SHP77 treated with DMSO at 0.1 percent for 48 hours (cell line): ENCODE measurements around the gene AGBL1.

Experiments
- DNase-seq: peaks from one replicate; lab custom pipeline; 2025; lab: John Stamatoyannopoulos, UW

AGBL1 gene

DNA sequence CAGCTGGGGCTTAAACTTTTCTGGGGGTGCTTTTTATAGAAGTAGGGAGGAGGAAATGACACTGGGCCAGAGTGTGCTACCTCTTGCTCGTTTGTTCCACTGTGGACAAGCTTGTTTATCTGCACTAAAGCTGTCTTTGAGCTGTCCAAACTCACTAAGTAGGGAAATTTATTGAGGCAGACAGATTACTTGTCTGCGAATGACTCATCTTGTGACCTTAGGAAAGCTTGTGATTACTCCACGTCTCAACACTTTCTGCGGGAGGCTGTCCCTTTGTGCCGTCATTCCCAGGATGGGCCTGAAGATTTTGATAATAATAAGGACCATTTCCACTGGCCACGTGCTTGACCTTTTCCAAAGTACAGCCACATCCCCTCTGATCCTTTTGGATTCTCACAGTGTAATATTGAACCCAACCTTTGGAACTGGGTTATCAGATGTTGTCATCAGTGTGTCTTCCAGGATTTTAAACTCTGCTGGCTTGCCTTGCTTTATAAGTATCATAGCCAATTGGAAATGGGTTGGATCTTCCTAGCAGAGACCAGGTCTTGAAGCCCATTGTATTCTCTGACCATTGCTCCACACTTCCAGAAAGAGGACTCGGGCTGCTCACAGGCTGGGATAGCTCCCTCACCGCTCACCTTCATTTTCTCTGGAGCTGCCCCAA, 84.7 kb downstream of the AGBL1 start:
- DNase-seq = no peak

- DNase-seq = no peak
These were observed 85.9 kb downstream of the AGBL1 start for GRCh38 chr15:86165265-86166211.

DNA sequence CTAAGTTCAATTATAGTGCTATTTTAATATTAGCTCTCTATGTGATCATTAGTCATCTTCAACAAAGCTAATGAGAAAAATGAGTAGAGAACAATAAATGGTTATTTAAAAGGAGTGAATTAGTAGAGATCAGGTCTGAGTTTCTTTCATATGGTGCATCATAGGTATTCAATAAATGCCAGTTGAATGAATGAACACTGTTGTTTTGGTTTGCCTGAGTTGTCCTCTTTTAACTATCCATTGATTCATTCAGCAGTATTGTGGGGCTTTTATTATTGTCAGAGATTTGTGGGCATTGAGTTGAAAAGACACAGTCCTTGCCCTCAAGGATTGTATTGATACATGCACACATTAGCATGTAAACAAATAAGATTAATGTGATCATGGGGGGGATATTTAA, 88.2 kb downstream of the AGBL1 start:
- DNase-seq = no peak

DNA sequence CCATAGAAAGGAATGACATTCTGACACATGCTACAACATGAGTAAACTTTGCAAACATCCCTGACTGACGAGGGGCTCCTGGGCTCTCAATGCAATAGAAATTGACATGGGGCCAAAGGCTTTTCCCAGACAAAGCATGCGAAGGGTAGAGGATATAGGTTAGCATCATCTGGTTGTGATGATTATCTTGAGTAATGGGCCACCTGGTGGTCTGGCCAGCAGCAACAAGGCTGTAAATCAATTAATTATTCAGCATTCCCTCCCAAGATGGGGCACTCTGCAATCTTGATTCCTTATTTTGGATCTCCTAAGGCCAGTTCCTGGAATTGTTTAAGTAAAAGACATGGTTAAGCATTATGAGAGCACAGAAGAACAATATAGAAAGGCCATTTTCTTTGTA, 99.2 kb downstream of the AGBL1 start:
- DNase-seq = no peak

GRCh38 chr15:86183596-86184491, 104.2 kb downstream of the AGBL1 start:
- no peak for DNase-seq

- DNase-seq = no peak
These were observed 114.2 kb downstream of the AGBL1 start for GRCh38 chr15:86193716-86194380.

GRCh38 chr15:86197770-86198169, 118.1 kb downstream of the AGBL1 start:
- no peak for DNase-seq

GRCh38 chr15:86199467-86200145, 119.9 kb downstream of the AGBL1 start:
- no peak for DNase-seq

- DNase-seq = no peak
These were observed 121.8 kb downstream of the AGBL1 start for GRCh38 chr15:86201313-86202008.

DNA sequence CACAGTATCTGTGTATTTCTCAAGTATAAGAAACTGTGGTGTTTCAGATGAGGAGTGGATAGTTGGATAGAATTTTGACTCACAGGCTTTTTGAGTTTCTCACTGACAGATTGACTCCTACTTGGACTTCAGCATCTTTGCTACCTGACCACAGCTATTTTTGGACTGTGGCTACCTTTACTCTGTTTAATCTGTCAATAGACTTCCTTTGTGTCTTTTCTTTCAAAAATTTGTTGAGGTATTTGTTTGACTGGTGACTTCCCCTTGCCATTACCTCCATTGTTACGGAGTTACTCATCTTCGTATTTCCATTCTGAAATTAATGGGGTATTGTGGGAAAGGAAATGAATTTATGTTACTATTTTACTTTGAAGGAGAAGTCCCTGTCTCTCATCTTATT, 123.8 kb downstream of the AGBL1 start:
- DNase-seq = no peak

GRCh38 chr15:86205096-86205495, 125.4 kb downstream of the AGBL1 start:
- no peak for DNase-seq

- no peak for DNase-seq
These were observed 133.7 kb downstream of the AGBL1 start for GRCh38 chr15:86213420-86213819.

- DNase-seq = no peak
These were observed 134.2 kb downstream of the AGBL1 start for GRCh38 chr15:86213888-86214287.

GRCh38 chr15:86221119-86221518, 141.4 kb downstream of the AGBL1 start:
- no peak for DNase-seq

DNA sequence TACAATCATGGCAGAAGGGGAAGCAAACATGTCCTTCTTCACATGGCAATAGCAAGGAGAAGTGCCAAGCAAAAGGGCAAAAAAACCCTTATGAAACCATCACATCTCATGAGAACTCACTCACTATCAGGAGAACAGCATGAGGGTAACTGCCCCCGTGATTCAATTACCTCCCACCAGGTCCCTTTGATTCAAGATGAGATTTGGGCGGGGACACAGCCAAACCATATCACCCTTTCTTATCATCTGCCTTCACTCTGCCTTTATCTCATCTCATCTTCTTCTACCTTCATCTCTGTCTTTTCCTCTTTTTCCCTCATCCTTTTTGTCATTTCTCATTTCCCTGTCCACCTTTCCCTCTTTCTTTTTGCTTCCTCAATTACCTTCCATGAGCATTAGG, 149.6 kb downstream of the AGBL1 start:
- no peak for DNase-seq

DNA sequence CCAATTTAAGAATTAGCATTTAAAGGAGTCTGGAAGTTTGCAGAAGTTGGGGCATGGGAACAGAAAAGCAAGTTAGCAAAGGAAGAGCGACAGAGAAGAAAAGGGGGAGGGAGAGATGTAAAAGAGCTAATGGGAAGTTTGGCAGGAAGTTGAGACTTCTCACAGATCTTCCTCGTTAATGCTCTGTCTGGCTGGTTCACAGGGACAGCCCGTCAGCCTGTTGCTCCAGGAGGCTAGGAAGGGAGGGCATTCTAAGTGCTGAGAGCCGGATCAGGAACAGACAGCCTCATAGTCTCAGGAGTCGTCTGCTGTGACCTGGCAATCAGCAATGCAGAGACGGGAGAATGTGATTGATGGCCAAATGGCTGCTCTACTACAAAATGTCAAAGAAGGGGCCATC, 150.3 kb downstream of the AGBL1 start:
- no peak for DNase-seq

DNA sequence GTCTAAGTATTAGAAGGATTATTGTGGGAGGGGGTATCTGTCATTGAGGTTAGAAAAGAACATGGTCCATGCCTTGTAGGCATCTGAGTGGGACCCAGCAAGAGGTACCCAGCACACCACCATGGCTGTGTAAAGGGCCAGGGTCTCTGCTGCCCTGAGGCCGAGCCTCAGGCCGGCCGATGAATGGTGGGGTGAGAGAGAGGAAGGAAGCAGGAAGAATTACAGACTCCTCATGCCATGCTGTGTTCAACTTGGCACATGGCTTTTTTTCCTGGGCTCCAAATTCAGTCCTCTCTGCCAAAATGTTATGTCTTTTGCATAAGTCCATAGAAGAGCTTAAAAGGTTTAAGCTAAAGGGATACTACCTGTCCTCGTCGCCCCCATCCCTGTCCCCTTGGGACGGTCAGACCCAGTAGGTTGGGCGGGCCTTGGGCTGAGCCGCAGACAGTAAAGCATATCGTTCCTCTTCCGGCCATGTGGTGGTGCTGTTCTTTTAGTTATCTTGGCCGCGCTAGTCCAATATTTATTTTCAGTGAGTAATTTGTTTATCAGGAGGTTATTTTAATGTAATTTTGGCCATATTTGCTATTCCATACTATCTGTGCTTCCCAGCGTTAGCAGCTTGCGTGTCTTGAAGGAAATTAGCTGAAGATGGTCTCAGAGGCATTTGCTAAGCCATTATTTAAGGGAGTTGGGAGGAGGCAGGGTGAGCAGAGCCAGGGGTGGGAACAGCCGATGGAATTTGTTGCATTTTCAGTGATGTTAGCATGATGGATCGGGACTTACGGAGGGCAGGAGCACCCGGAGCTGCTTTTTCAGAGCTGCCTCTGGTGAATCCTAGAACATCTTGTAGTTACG, 152.4 kb downstream of the AGBL1 start:
- DNase-seq = peak; percentile 10

DNA sequence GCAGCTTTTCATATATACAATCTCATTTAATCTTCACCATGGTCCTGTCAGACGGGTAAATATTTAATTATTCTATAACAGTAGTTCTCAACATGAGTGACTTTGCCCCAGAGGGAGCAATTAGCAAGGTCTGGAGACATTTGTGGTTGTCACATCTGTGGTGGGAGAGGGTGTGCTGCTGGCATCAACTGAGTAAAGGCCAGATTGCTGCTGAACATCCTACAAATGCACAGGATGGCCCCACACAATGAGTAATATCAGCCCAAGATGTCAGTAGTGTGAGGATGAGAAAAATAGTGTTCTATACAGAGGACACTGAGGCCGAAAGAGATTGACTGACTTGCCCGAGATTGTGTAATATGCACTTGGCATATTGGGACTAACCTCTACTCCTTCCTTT, 156.0 kb downstream of the AGBL1 start:
- no peak for DNase-seq

DNA sequence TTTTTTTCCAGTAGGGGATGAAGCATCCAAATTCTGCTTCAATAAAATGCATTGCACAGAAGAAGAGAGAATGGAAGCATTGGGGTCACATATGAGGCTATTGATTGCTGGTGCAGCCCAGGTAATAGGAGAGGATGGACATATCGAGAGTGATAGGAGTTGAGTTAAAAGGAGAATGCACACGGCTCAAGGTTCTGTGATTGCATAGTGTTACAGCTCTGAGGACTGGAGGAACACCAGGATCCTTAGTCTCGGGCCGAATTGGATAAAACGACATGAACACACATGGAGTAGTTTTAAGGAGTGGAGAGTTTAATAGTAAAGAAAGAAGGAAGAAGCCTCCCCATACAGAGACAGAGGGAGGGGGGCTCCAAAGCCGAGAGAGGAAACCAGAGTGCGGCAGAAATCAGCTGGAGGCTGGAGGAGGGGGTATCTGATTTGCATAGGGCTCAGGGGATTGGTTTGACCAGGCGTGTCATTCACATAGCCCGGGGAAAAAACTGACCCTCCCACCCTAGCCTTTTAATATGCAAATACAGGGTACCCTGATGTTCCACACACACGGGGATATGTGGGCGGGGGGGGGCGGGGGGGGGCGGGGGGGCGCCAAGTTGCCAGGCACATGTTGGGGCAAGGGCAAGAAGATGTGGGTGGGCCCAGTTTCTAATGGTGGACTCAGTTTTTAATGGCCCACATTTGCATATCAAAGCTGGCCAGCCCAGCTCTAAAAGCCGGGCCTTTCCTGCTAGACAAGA, 156.9 kb downstream of the AGBL1 start:
- DNase-seq = no peak
